GM13977 (cell line): Measurements from ENCODE around the gene CORO2B.

Source experiments
- DNase-seq: peaks from one replicate; pipeline ENCODE4 v3.0.0; 2012; ENCODE audit warnings: low spot score
- CTCF ChIP-seq: IDR thresholded peaks from 2 replicates; pipeline ENCODE4 v1.5.1; 2012; ENCODE audit warnings: mild to moderate bottlenecking, control low read depth; ENCODE audit not compliant: insufficient read depth; ENCODE audit errors: extremely low read depth, missing control alignments
- in situ Hi-C: fragments of 300-500 bp; cut with MboI; formaldehyde crosslinking; loops from one replicate; pipeline ENCODE4 v1.12.0; 2022; ENCODE audit warnings: low sequenced_read_pairs, low pct_unique_long_range_greater_than_20kb, mixed read lengths, inconsistent platforms; ENCODE audit not compliant: unreplicated experiment

The CORO2B gene

GRCh38 chr15:68570974-68571373 lies 7.8 kb upstream of the CORO2B start:
- no peak for DNase-seq
- in situ Hi-C loops: loop anchor here (25.0 kb wide), 2 partner anchors 91 to 316 kb away; no protein-coding TSS in a partner anchor
- TF ChIP-seq CTCF: no peak

GRCh38 chr15:68571582-68571981 lies 7.2 kb upstream of the CORO2B start:
- TF ChIP-seq CTCF: no peak
- in situ Hi-C loops: loop anchor here (25.0 kb wide), 2 partner anchors 91 to 316 kb away; no protein-coding TSS in a partner anchor
- DNase-seq: no peak

- in situ Hi-C loops: loop anchor here (25.0 kb wide), 2 partner anchors 90 to 315 kb away; no protein-coding TSS in a partner anchor
- DNase-seq: no peak
- no peak for TF ChIP-seq CTCF
These were observed 6.5 kb upstream of the CORO2B start for GRCh38 chr15:68572309-68572708.

GRCh38 chr15:68572921-68573320 lies 5.9 kb upstream of the CORO2B start:
- no peak for TF ChIP-seq CTCF
- in situ Hi-C loops: loop anchor here (25.0 kb wide), 2 partner anchors 89 to 314 kb away; no protein-coding TSS in a partner anchor
- DNase-seq: no peak

- DNase-seq: no peak
- in situ Hi-C loops: loop anchor here (25.0 kb wide), 2 partner anchors 88 to 313 kb away; no protein-coding TSS in a partner anchor
- no peak for TF ChIP-seq CTCF
These were observed 4.7 kb upstream of the CORO2B start for GRCh38 chr15:68574046-68574445.

- in situ Hi-C loops: loop anchor here (25.0 kb wide), 2 partner anchors 88 to 313 kb away; no protein-coding TSS in a partner anchor
- DNase-seq: no peak
- TF ChIP-seq CTCF: no peak
These were observed 4.2 kb upstream of the CORO2B start for GRCh38 chr15:68574629-68575028.

GRCh38 chr15:68576235-68576892 lies 2.4 kb upstream of the CORO2B start:
- no peak for DNase-seq
- no peak for TF ChIP-seq CTCF
- in situ Hi-C loops: no loop called here
